T-helper 1 cell (primary cell): Measurements from ENCODE around the gene OR2V1.
"Not testable (repeated sequence)": the region's sequence is repeated elsewhere in the genome, so short reads cannot be mapped to it uniquely, and the experiment has no call there.

Source experiments
- DNase-seq, 5 donors: peaks; one replicate each; pipeline ENCODE4 v3.0.0-alpha.2; 2012 to 2020
- total RNA-seq, 4 donors: gene quantifications; one replicate each; lab custom pipeline; 2026; lab: John Stamatoyannopoulos, UW

OR2V1 gene, protein sequence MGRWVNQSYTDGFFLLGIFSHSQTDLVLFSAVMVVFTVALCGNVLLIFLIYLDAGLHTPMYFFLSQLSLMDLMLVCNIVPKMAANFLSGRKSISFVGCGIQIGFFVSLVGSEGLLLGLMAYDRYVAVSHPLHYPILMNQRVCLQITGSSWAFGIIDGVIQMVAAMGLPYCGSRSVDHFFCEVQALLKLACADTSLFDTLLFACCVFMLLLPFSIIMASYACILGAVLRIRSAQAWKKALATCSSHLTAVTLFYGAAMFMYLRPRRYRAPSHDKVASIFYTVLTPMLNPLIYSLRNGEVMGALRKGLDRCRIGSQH
- 0 reads per million in 4 donors for total RNA-seq

DNA sequence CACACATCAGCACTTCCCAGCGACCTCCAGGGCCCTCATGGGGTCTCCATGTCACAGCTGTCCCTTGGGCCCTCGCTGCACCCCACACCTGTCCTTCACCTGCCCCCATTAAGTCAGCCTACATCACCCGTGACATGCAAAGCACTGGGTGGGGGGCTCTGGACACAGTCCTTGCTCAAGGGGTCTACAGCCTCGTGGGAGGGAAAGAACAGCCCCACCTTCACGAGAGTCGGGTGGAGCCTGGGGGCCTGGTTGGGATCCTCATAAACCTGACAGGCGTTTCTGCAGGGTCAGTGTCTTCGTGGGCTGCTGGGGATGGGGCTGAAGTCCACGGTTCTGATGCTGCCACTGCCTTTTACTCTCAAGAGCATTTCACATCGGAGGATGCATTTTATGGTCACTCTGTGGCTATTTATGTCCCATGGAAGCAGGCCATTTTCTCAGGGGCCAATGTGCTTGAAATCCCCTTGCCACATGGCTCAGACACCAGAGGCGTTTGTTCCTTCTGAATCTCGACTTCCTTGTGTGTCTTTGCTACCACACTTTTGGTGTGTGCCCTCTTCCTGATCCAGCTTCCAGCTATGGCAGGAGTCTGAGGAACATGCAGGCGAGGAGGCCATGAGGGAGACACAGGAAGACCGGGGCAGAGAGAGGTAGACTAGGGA lies at the start of gene OR2V1:
TSS of gene OR2V1 (minus strand) at position 338 of the 665 bp plus-strand sequence. CDS start 5,865 bp downstream, outside the sequence.
- DNase-seq: no peak

- DNase-seq: not testable (repeated sequence)
Measured at GRCh38 chr5:181177559-181177958, 46.6 kb upstream of the OR2V1 start.

GRCh38 chr5:181176254-181176952 lies 45.4 kb upstream of the OR2V1 start:
- peak in 1 of 5 donors; percentile 14 for DNase-seq

GRCh38 chr5:181173420-181174342 lies 42.7 kb upstream of the OR2V1 start:
- DNase-seq: peak in 2 of 5 donors; percentile 41 to 80

DNA sequence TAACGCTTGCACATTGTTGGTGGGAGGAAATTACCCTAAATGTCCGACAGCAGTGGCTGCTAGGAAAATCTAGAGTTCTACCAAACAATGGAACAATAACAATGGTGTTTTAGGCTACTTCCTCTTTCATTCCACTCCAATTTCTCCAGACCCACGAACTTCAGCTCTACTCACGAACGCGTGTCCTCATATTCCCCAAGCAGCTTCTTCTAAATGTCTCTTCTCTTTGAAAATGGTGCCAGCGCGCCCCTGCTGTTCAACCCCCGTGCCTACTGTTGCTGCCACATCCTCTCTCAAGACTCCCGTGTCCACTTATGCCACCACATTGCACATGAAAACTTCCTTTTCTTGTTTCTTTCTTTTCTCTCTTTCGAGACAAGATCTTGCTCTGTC lies 42.1 kb upstream of the OR2V1 start:
- peak in 1 of 5 donors; percentile 62 for DNase-seq

- DNase-seq: no peak
Measured at GRCh38 chr5:181171782-181172181, 40.8 kb upstream of the OR2V1 start.

DNA sequence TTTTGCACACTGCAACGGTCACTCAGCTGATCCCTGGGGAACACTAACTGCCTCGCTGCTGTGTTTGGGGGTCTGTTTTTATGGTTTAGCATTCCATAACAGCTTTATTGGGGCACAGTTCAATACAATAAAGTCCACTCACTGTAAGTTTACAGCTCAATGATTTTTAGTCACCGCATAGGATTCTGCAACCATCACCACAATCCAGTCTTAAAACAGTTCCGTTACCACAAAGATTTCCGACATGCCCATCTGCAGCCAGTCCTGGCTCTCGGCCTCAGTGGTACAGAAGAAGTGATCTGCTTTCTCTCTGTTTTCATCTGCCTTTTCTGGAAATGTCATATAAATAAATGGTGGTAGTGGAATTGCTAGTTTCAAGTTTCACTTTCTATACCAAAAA lies 40.0 kb upstream of the OR2V1 start:
- DNase-seq: no peak

DNA sequence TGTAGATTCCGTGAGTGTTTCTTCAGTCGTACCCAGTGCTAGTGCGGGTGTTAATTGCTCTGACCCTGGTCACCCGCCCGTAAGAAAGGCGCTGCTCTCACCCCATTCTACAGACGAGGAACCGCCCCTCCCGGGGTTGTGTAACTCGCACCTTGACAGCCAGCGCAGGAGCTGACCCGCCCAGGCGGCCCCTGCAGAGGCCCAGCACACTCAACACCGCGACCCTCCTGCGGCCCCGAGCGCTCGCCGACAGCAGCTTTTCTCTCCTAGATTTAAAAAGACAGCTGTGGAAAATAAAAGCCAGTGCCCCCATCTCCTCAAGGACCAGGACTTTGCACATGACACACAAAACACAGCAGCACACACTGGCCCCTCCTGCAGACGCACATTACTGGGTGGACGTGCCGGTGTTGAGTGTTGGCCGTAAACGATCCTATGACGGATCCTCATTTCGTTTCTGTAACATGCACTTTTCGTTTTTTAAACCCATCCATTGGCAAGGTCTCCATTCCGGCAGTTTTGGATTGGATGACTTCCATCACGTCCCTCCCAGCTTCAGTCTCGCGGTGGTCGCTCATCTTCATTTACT lies 39.4 kb upstream of the OR2V1 start:
- DNase-seq: no peak

DNA sequence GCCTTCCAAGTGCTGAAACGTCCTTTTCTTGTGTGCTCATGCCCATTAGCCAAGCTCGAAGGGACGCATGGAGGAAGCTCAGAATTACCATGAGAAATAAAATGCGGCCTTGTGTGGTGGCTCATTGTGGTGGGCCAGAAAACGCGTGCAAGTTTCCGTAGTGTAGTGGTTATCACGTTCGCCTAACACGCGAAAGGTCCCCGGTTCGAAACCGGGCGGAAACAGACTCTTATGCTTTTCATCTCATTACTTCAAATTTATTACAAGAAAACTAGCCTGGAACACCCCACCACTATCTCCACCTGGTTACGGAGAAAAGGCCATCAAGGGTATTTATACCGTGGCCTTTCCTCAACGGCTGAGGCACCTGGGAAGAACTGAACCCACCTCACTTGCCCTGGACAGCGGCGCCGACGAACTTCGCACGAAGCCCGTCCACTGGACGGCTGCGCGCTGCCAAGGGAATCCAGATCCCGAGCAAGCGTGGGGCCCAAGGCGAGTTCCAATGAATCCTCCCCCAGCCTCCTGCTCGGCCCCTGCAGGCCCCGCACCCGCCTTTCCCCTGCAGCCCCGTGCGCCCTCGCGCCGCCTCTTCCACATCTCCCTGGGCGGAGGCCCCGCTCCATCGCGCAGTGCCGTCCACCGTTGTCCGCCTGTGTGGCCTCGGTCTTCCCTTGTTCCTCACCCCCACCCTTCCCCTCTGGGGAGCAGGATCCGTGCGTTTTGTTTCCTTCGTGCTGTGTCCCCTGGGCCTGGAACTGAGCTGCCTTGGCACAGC lies 38.7 kb upstream of the OR2V1 start:
- DNase-seq: peak in 4 of 5 donors; percentile 49 to 73 (median 60)

GRCh38 chr5:181168595-181169118 lies 37.7 kb upstream of the OR2V1 start:
- DNase-seq: no peak

- no peak for DNase-seq
Measured at GRCh38 chr5:181167814-181168488, 37.0 kb upstream of the OR2V1 start.

DNA sequence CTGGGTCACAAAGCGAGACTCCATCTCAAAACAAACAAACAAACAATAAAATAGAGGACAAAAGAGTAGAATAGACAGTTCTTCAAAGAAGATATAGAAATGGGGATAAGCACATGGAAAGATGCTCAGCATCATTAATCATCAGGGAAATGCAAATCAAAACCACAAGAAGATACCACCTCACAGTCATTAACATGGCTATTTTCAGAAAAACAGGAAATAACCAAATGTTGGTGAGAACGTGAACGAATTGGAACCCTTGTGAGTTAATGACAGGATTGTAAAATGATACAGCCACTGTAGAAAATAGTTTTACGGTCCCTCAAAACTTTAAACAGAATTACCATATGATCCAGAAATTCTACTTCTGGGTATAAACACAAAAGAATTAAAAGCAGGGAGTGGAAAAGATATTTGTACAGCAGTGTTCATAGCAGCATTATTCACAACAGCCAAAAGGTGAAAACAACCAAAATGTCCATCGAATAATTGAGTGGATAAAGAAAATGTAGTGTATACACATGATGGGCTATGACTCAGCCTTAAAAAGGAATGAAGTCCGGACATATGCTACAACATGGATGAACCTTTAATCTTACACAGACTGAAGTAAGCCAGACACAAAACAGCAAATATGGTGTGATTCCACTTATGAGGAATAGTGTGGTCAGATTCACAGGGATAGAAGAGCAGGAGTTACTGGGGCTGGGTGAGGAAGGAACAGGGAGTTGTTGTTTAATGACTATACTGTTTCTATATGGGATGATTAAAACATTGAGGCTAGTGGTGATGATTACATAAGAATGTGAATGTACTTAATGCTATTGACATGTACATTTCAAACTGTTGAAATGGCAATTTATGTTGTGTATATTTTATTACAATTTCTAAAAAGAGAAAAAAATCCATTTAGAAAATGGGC lies 36.1 kb upstream of the OR2V1 start:
- no peak for DNase-seq

GRCh38 chr5:181164076-181164952 lies 33.3 kb upstream of the OR2V1 start:
- DNase-seq: no peak

- no peak for DNase-seq
Measured at GRCh38 chr5:181163487-181164075, 32.6 kb upstream of the OR2V1 start.

GRCh38 chr5:181161534-181162175 lies 30.7 kb upstream of the OR2V1 start:
- no peak for DNase-seq

DNA sequence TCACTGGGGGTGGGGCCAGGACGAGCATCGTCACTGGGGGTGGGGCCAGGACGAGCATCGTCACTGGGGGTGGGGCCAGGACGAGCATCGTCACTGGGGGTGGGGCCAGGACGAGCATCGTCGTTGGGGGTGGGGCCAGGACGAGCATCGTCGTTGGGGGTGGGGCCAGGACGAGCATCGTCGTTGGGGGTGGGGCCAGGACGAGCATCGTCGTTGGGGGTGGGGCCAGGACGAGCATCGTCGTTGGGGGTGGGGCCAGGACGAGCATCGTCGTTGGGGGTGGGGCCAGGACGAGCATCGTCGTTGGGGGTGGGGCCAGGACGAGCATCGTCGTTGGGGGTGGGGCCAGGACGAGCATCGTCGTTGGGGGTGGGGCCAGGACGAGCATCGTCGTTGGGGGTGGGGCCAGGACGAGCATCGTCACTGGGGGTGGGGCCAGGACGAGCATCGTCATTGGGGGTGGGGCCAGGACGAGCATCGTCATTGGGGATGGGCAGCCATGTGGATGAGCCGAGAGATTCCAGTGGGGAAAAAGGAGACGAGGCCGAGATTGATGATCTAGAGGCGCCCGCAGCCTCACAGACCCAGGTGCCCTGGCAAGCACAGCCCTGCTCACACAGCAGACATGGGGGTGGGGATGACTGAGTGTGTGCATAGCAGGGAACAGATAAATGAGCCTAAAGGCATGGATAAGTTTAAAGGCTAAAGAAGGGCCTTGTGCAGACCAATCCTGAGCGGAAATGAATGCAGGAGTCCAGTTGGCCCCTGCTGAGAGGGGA lies 30.0 kb upstream of the OR2V1 start:
- peak in 4 of 5 donors; percentile 43 to 56 (median 48) for DNase-seq
